ENCODE data around the gene KLHDC8A.

DNA sequence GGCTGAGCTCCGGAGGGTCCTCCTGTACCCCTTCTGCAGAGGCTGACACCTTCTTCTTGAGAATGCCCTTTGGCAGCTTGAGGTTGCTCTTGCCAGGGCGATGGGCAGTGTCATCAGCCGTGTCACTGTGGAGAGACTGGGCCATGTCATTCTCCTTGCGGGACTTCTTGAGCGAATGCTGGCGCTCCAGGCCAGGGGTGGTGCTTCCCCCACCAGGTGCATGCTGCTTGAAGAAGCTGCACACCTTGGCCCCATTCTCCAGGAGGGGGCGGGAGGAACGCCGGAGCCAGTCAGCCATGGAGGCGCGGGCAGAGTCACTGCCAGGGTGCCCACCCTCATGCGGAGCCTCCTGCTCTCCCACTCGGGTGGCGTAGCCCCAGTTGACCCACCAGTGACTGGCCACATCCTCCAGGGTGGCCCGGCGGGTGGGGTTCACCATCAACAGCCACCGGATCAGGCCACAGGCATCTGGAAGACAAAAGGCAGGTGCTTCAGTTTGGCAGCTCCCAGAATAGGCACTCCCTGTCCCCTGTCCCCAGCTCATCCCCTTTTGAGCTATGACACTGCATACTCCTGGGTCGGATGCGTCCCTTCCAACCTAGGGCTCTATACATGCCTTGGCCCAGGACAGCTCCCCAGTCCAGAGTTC is 52.6 kb downstream of the KLHDC8A start:
- TF ChIP-seq MTF1 (CRISPR knock-in tag; IDR thresholded peaks at IDR 0.05; ENCODE audit: borderline replicate concordance) (no peak), CTCF (IDR thresholded peaks at IDR 0.05 in 2 of 3, conservative IDR thresholded peaks at IDR 0.05 in 1 of 3; ENCODE audit: insufficient read depth in 2 of 3, low read depth in 1 of 3, low read length in 3 of 3) (no peak), SPI1 (IDR thresholded peaks at IDR 0.05; ENCODE audit: borderline replicate concordance, low read depth, low read length) (no peak), TRIM24 (IDR thresholded peaks at IDR 0.05) (no peak), SETDB1 (IDR thresholded peaks at IDR 0.05; ENCODE audit: low read length) (no peak), MXI1 (IDR thresholded peaks at IDR 0.05; ENCODE audit: low read depth, low read length) (no peak), REST (IDR thresholded peaks at IDR 0.05; ENCODE audit: borderline replicate concordance) (no peak), REST (CRISPR knock-in tag; IDR thresholded peaks at IDR 0.05; ENCODE audit: low read depth) (no peak), LARP7 (IDR thresholded peaks at IDR 0.05) (no peak)
